Pancreas (tissue), 10 donors: ENCODE results near the gene BCL10. TPM values are rescaled to one million over a fixed set of nuclear protein-coding genes. Genes with fewer than 3 reads are reported as not detected.

ENCODE experiments used
- ATAC-seq, 4 donors: fragments of 200-7000 bp; cut with Tn5 transposase; one replicate each; pipeline versions ENCODE4 v1.8.0 to v1.9.1; 2020; ENCODE audit warnings: mild to moderate bottlenecking in 4 of 4, moderate library complexity in 4 of 4
- DNase-seq, 6 donors: peaks; one replicate each; pipeline ENCODE4 v3.0.0-alpha.2; 2020
- FAIRE-seq: peaks from 2 replicates; lab custom pipeline; 2012; peaks lifted over from hg19 to GRCh38; lab: Jason Lieb, UNC
- H3K27ac ChIP-seq, 4 donors: fragments of 200-600 bp; sonication (generic); 1 replicate in 3 of 4; 2 replicates in 1 of 4; pipeline versions ENCODE4 v1.5.0 to v1.8.0; 2020
- H3K27me3 ChIP-seq, 4 donors: fragments of 200-600 bp; one replicate each; pipeline ENCODE4 v1.8.0; 2021
- H3K36me3 ChIP-seq, 3 donors: fragments of 200-600 bp; sonication (generic) in 1 of 3; one replicate each; pipeline versions ENCODE4 v1.5.0 to v1.8.0; 2020 to 2021
- H3K4me1 ChIP-seq, 3 donors: fragments of 200-600 bp; one replicate each; pipeline ENCODE4 v1.8.0; 2021
- H3K4me3 ChIP-seq, 4 donors: fragments of 200-600 bp; sonication (generic) in 2 of 4; one replicate each; pipeline versions ENCODE4 v1.5.0 to v1.8.0; 2020 to 2021
- H3K9me3 ChIP-seq, 4 donors: fragments of 200-600 bp; one replicate each; pipeline ENCODE4 v1.8.0; 2021
- CTCF ChIP-seq, 4 donors: fragments of 200-600 bp; sonication (generic) in 3 of 4; IDR thresholded peaks; one replicate each; pipeline versions ENCODE4 v1.5.0 to v1.8.0; 2021; ENCODE audit warnings: antibody characterized with exemption in 4 of 4
- WGBS, 2 donors: extraction: QIAGEN DNeasy Blood & Tissue Kit; methylation state at CpG; one replicate each; pipeline ENCODE4 v1.1.7; 2013; 5-methylcytosine and 5-hydroxymethylcytosine counted together
- intact Hi-C, 3 donors: fragments of 100-400 bp; cut with DNase I; formaldehyde crosslinking; loops; one replicate each; pipeline versions ENCODE4 v1.11.1 to v1.14.2; 2022
- polyA plus RNA-seq, 2 donors: library from polyadenylated mRNA; stranded (reverse); fragments of 200-250 nt; gene quantifications; one replicate each; pipeline ENCODE4 v1.2.3, GENCODE V29; 2013
- total RNA-seq, 6 donors: library from RNA; stranded (reverse); fragmentation: NEBNext Ultra II Directional in 4 of 6; extraction: Animal tissue kit (Norgen Biotek cat#: 25700) in 4 of 6; gene quantifications; one replicate each; pipeline versions ENCODE4 v1.2.1 to v1.2.4, GENCODE V29; 2021 to 2023
- donor health status: healthy with polysubstance abuse.
- donor health status: DM: no; HTN: no; CAD: no; lungs with moderate emphysema.
- donor health status: DM: no; HTN: no; CAD: no.
- donor health status: control.
- donor health status: control.
- donor health status: Bipolar disorder and iron deficiency.
- donor health status: DM: yes; HTN: yes; CAD: no.
- donor health status: DM: no; HTN: no; CAD: no.
- donor health status: DM: no; HTN: no; CAD: no.
- donor health status: DM: yes; HTN: yes; CAD: no.

BCL10 gene
- total and polyA plus RNA-seq, 8 donors = 3.2 to 16.9 (median 7.6) TPM

GRCh38 chr1:85220756-85221201 lies 55.7 kb downstream of the BCL10 start:
- no peaks in the 10 kb centered on the region for H3K9me3 ChIP-seq
- TF ChIP-seq CTCF (IDR thresholded peaks at IDR 0.05) = no peak
- H3K36me3 ChIP-seq = no peaks in the 10 kb centered on the region
- FAIRE-seq = no peak
- H3K4me1 ChIP-seq = peaks cover 16 to 26% (median 26%) of the 10 kb centered on the region in 3 donors
- H3K27ac ChIP-seq = no peak overlapping the region
- intact Hi-C loops = no loop called here
- no peak for DNase-seq
- no peaks in the 10 kb centered on the region for H3K27me3 ChIP-seq
- no peak for ATAC-seq
- H3K4me3 ChIP-seq = no peak overlapping the region
- 49% methylated on average over 7 of the region's 7 CpGs for WGBS, 2 donors

DNA sequence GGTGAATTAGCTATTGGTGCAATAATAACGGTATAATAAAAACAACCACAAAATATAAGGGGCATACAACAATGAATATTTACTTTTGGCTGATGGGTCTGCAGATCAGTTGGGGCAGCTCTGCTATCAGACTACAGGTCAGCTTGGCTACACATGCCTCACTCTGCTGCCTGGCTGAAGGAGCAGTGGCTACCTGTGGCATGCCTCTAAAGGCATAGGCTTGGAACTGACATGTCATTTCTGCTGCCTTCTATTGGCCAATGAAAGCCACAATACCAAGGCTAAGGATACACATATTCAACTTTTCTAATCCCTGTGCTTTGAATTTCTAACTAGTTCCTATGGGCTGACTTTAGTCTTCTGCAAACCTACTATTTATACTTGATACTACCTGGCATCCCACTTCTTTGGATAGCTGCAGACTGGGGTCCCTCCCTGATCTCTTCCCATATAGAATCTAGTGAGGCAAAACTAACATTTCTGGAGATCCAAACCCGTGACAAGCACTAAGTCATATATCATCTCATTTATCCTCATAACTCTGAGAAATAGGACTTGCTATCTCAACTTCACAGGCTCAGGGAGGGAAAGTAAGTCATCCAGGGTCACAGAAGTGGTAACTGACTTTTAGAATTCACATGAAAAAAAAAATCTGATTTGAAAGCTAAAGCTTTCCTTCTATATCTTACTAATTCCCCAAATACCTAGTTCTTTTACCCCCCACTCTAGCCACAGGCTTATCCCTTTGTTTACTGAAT lies 56.4 kb downstream of the BCL10 start:
- Histone ChIP-seq H3K4me3 (no peak overlapping the region), H3K27ac (no peak overlapping the region), H3K4me1 (peaks cover 16 to 19% (median 18%) of the 10 kb centered on the region in 3 donors), H3K36me3 (no peaks in the 10 kb centered on the region), H3K27me3 (no peaks in the 10 kb centered on the region), H3K9me3 (no peaks in the 10 kb centered on the region)
- ATAC-seq = no peak
- FAIRE-seq = no peak
- TF ChIP-seq CTCF (IDR thresholded peaks at IDR 0.05) = no peak
- 92 to 97% methylated on average over 2 of the region's 2 CpGs for WGBS, 2 donors
- DNase-seq = no peak
- intact Hi-C loops = no loop called here

- ATAC-seq (no peak), FAIRE-seq (no peak), DNase-seq (no peak)
- Histone ChIP-seq H3K9me3 (no peaks in the 10 kb centered on the region), H3K36me3 (no peaks in the 10 kb centered on the region), H3K4me3 (no peak overlapping the region), H3K27me3 (no peaks in the 10 kb centered on the region), H3K4me1 (no peaks in the 10 kb centered on the region), H3K27ac (no peak overlapping the region)
- TF ChIP-seq CTCF (IDR thresholded peaks at IDR 0.05) = no peak
- intact Hi-C loops = no loop called here
Measured at GRCh38 chr1:85216697-85217096, 59.7 kb downstream of the BCL10 start.

Other genes with a start within 250 kb of the BCL10 start
- 1 to 10 TPM; 3.2 to 8.1 (median 5.2) TPM for gene MCOLN3, start 228.1 kb downstream of the BCL10 start, total RNA-seq
- 10 to 100 TPM in 1 of 2 donors, 1 to 10 TPM in 1; 9.5 to 11.2 TPM for gene MCOLN3, start 228.1 kb downstream of the BCL10 start, polyA plus RNA-seq
- gene SYDE2, start 75.6 kb downstream of the BCL10 start, total RNA-seq = 1 to 10 TPM; 4.9 to 6.6 (median 5.5) TPM
- gene SYDE2, start 75.6 kb downstream of the BCL10 start, polyA plus RNA-seq = 1 to 10 TPM; 1.3 to 1.6 TPM
- gene C1orf52, start 17.0 kb downstream of the BCL10 start, total RNA-seq = 10 to 100 TPM in 2 of 6 donors, 1 to 10 TPM in 4; 8.0 to 12.8 (median 9.7) TPM
- 10 to 100 TPM; 14.0 to 16.7 TPM for gene C1orf52, start 17.0 kb downstream of the BCL10 start, polyA plus RNA-seq
- gene DDAH1, start 188.5 kb upstream of the BCL10 start, total RNA-seq = 10 to 100 TPM; 20.9 to 34.2 (median 23.6) TPM
- 10 to 100 TPM in 1 of 2 donors, 1 to 10 TPM in 1; 8.1 to 11.5 TPM for gene DDAH1, start 188.5 kb upstream of the BCL10 start, polyA plus RNA-seq